SK-N-SH (cell line): ENCODE results near the gene APOC3. TPM values are rescaled to one million over a fixed set of nuclear protein-coding genes. Genes with fewer than 3 reads are reported as not detected.
A peak's percentile ranks its signal among the peaks of the same experiment; 100 is the strongest.

Experiments
- CTCF ChIA-PET: fragments of 300-600, 350-600 bp; formaldehyde crosslinking; extraction: SDS; loops from one replicate; lab custom pipeline; 2021; lab: Yijun Ruan, JAX
- POLR2A ChIA-PET: fragments of 350-600 bp; sonication (Branson Sonifier 250); formaldehyde crosslinking; extraction: SDS; loops from one replicate; lab custom pipeline; 2020; ENCODE audit warnings: antibody characterized with exemption, inconsistent platforms; lab: Yijun Ruan, JAX
- DNase-seq: peaks from one replicate; pipeline ENCODE4 v3.0.0; 2012
- H2AFZ ChIP-seq: fragments of 200-600 bp; sonication (generic); 2 replicates; pipeline ENCODE4 v1.8.1; 2016; ENCODE audit warnings: antibody characterized with exemption, mild to moderate bottlenecking, low read depth
- H3F3A ChIP-seq: fragments of 200-600 bp; sonication (generic); replicated peaks from 2 replicates; pipeline ENCODE3; 2016; ENCODE audit warnings: antibody characterized with exemption, mild to moderate bottlenecking; ENCODE audit not compliant: insufficient read depth
- H3K27ac ChIP-seq, 2 experiments: fragments of 200-500 bp in 1 of 2; fragments of 200-600 bp in 1 of 2; sonication (Bioruptor generic) in 1 of 2; sonication (generic), shearing (Covaris generic) in 1 of 2; 2 replicates each; pipeline versions ENCODE4 v1.5.1 to v1.6.1; 2014 to 2016; ENCODE audit warnings: low read depth in 2 of 2, inconsistent platforms in 1 of 2, low read length in 1 of 2, mild to moderate bottlenecking in 1 of 2, mixed read lengths in 1 of 2
- H3K27me3 ChIP-seq: fragments of 200-600 bp; sonication (generic), shearing (Covaris generic); 2 replicates; pipeline ENCODE4 v1.6.1; 2016; ENCODE audit warnings: mixed run types; ENCODE audit not compliant: insufficient read depth
- H3K36me3 ChIP-seq, 2 experiments: fragments of 200-500 bp in 1 of 2; fragments of 200-600 bp in 1 of 2; sonication (Bioruptor generic) in 1 of 2; sonication (generic) in 1 of 2; replicated peaks in 1 of 2; 2 replicates each; pipeline versions ENCODE3 to v1.5.1; 2014 to 2016; ENCODE audit warnings: low read length in 1 of 2, mild to moderate bottlenecking in 1 of 2; ENCODE audit not compliant: insufficient read depth in 2 of 2, control insufficient read depth in 1 of 2
- H3K4me1 ChIP-seq, 2 experiments: fragments of 200-500 bp in 1 of 2; fragments of 200-600 bp in 1 of 2; sonication (Bioruptor generic) in 1 of 2; sonication (generic), shearing (Covaris generic) in 1 of 2; 2 replicates each; pipeline versions ENCODE4 v1.5.1 to v1.6.1; 2014 to 2016; ENCODE audit warnings: low read depth in 1 of 2, low read length in 1 of 2, mixed run types in 1 of 2; ENCODE audit not compliant: insufficient read depth in 2 of 2, control insufficient read depth in 1 of 2
- H3K4me2 ChIP-seq: fragments of 200-600 bp; sonication (generic), shearing (Covaris generic); 2 replicates; pipeline ENCODE4 v1.6.1; 2017; ENCODE audit warnings: mixed run types
- H3K4me3 ChIP-seq, 2 experiments: fragments of 200-500 bp in 1 of 2; fragments of 200-600 bp in 1 of 2; sonication (Bioruptor generic) in 1 of 2; sonication (generic), shearing (Covaris generic) in 1 of 2; 2 replicates each; pipeline versions ENCODE4 v1.5.1 to v1.8.1; 2014 to 2016; ENCODE audit warnings: low read depth in 2 of 2, inconsistent platforms in 1 of 2, low read length in 1 of 2, mild to moderate bottlenecking in 1 of 2, mixed read lengths in 1 of 2, moderate library complexity in 1 of 2
- H3K79me2 ChIP-seq: fragments of 200-600 bp; sonication (generic); 2 replicates; pipeline ENCODE4 v1.8.1; 2017; ENCODE audit warnings: mild to moderate bottlenecking; ENCODE audit not compliant: insufficient read depth
- H3K9ac ChIP-seq: fragments of 200-600 bp; sonication (generic); 2 replicates; pipeline ENCODE4 v1.6.1; 2017; ENCODE audit warnings: mixed run types
- H3K9me2 ChIP-seq: fragments of 200-600 bp; sonication (generic); 2 replicates; pipeline ENCODE4 v1.6.1; 2017; ENCODE audit warnings: mixed run types
- H3K9me3 ChIP-seq: fragments of 200-600 bp; sonication (generic); 2 replicates; pipeline ENCODE4 v1.6.1; 2017; ENCODE audit warnings: mixed run types, mild to moderate bottlenecking, moderate library complexity
- H4K20me1 ChIP-seq: fragments of 200-600 bp; sonication (generic); 2 replicates; pipeline ENCODE4 v1.6.1; 2017; ENCODE audit warnings: mild to moderate bottlenecking, mixed run types; ENCODE audit not compliant: insufficient read depth
- CTCF ChIP-seq: fragments of 200-600 bp; sonication (generic); IDR thresholded peaks from 2 replicates; pipeline ENCODE4 v1.6.1; 2017; ENCODE audit warnings: antibody characterized with exemption, mild to moderate bottlenecking, moderate library complexity
- ELF1 ChIP-seq: IDR thresholded peaks from 2 replicates; pipeline ENCODE4 v1.4.0; 2012
- EZH2phosphoT487 ChIP-seq: fragments of 200-600 bp; sonication (generic); IDR thresholded peaks from 2 replicates; pipeline ENCODE4 v1.6.1; 2017; ENCODE audit warnings: low read depth, mixed run types, mild to moderate bottlenecking, antibody characterized with exemption, moderate library complexity, borderline replicate concordance
- FOXJ3 ChIP-seq: sonication (generic); formaldehyde crosslinking; IDR thresholded peaks from 2 replicates; pipeline ENCODE4 v1.5.1; 2020; ENCODE audit warnings: mild to moderate bottlenecking, missing genetic modification reagents
- FOXM1 ChIP-seq: IDR thresholded peaks from 2 replicates; pipeline ENCODE4 v1.4.0; 2012; ENCODE audit warnings: low read depth, mild to moderate bottlenecking
- JUND ChIP-seq: IDR thresholded peaks from 2 replicates; pipeline ENCODE4 v1.4.0; 2012
- MEF2A ChIP-seq: IDR thresholded peaks from 2 replicates; pipeline ENCODE4 v1.4.0; 2012; ENCODE audit warnings: low read depth, borderline replicate concordance
- NRF1 ChIP-seq: IDR thresholded peaks from 2 replicates; pipeline ENCODE4 v1.6.1; 2012; ENCODE audit warnings: low read depth, mild to moderate bottlenecking, low read length
- POLR2AphosphoS5 ChIP-seq: IDR thresholded peaks from 2 replicates; pipeline ENCODE4 v1.6.1; 2012; ENCODE audit warnings: low read depth, low read length
- RAD21 ChIP-seq: IDR thresholded peaks from 2 replicates; pipeline ENCODE4 v1.6.1; 2012; ENCODE audit warnings: mild to moderate bottlenecking, low read length
- RCOR1 ChIP-seq: fragments of 150-350 bp; IDR thresholded peaks from 2 replicates; pipeline ENCODE4 v1.6.1; 2017; ENCODE audit warnings: antibody characterized with exemption, low read length
- REST ChIP-seq: IDR thresholded peaks from 2 replicates; pipeline ENCODE4 v1.6.1; 2012; ENCODE audit warnings: mild to moderate bottlenecking, low read depth, low read length, moderate library complexity
- RFX5 ChIP-seq: IDR thresholded peaks from 2 replicates; pipeline ENCODE4 v1.6.1; 2012; ENCODE audit warnings: mild to moderate bottlenecking, improper control_type of control experiment, low read length
- RXRA ChIP-seq: IDR thresholded peaks from 2 replicates; pipeline ENCODE4 v1.4.0; 2012; ENCODE audit warnings: low read depth, mild to moderate bottlenecking, borderline replicate concordance
- SIN3A ChIP-seq: IDR thresholded peaks from 2 replicates; pipeline ENCODE4 v1.6.1; 2012; ENCODE audit warnings: low read depth, mild to moderate bottlenecking, low read length, moderate library complexity, borderline replicate concordance
- SMC3 ChIP-seq: IDR thresholded peaks from 2 replicates; pipeline ENCODE4 v1.6.1; 2012; ENCODE audit warnings: low read depth, low read length, improper control_type of control experiment
- TCF12 ChIP-seq: IDR thresholded peaks from 2 replicates; pipeline ENCODE4 v1.4.0; 2012
- USF1 ChIP-seq: IDR thresholded peaks from 2 replicates; pipeline ENCODE4 v1.4.0; 2012; ENCODE audit warnings: low read depth, borderline replicate concordance
- YY1 ChIP-seq: IDR thresholded peaks from 2 replicates; pipeline ENCODE4 v1.4.0; 2012; ENCODE audit warnings: low read depth, mild to moderate bottlenecking
- WGBS: methylation state at CpG from one replicate; pipeline ENCODE4 v1.1.6; 2017; ENCODE audit warnings: low lambda C conversion rate; 5-methylcytosine and 5-hydroxymethylcytosine counted together
- polyA plus RNA-seq, 3 experiments: library from polyadenylated mRNA; depleted of rRNA; stranded (reverse); fragments of >200 nt; gene quantifications; 2 replicates each; pipeline ENCODE4 v1.2.3, GENCODE V29; 2012

Gene APOC3
- polyA plus RNA-seq, 1 of the 3 experiments (the other 2 are of a cell fraction) = not detected

GRCh38 chr11:116876656-116877055, 46.9 kb downstream of the APOC3 start:
- Histone ChIP-seq H3K9me2 (no peaks in the 10 kb centered on the region), H3K4me1 (peaks cover 0 to 3% of the 10 kb centered on the region in 2 experiments; a peak in 3 of 4 replicates), H3K79me2 (no peaks in the 10 kb centered on the region), H3K9me3 (no peaks in the 10 kb centered on the region), H3K36me3 (peaks cover 9 to 22% of the 10 kb centered on the region in 2 experiments), H3K27ac (no peak overlapping the region), H3K4me3 (no peak overlapping the region)
- POLR2A ChIA-PET = no interaction called here
- WGBS = 92% methylated on average over 6 of the region's 8 CpGs
- CTCF ChIA-PET = interaction anchor here (0.6 to 2.1 kb wide), 3 partner anchors 41 to 230 kb away, joined by 4 to 12 read pairs (median 6); partner anchors contain the start of gene SIK3
- TF ChIP-seq MEF2A = no peak
- no peak for TF ChIP-seq ELF1
- no peak for TF ChIP-seq POLR2AphosphoS5
- TF ChIP-seq FOXJ3 (CRISPR knock-in tag) = no peak
- TF ChIP-seq RCOR1 = no peak
- TF ChIP-seq USF1 = no peak
- TF ChIP-seq SMC3 = no peak
- no peak for TF ChIP-seq SIN3A
- no peak for TF ChIP-seq JUND
- no peak for TF ChIP-seq TCF12
- TF ChIP-seq, all 33 proteins: peak for 0
- H3K4me2 ChIP-seq = no peak overlapping the region
- H2AFZ ChIP-seq = no peak overlapping the region
- H3F3A ChIP-seq = peaks cover 6% of the 10 kb centered on the region
- no peaks in the 10 kb centered on the region for H4K20me1 ChIP-seq
- H3K27me3 ChIP-seq = no peaks in the 10 kb centered on the region
- H3K9ac ChIP-seq = no peak overlapping the region
- no peak for DNase-seq

DNA sequence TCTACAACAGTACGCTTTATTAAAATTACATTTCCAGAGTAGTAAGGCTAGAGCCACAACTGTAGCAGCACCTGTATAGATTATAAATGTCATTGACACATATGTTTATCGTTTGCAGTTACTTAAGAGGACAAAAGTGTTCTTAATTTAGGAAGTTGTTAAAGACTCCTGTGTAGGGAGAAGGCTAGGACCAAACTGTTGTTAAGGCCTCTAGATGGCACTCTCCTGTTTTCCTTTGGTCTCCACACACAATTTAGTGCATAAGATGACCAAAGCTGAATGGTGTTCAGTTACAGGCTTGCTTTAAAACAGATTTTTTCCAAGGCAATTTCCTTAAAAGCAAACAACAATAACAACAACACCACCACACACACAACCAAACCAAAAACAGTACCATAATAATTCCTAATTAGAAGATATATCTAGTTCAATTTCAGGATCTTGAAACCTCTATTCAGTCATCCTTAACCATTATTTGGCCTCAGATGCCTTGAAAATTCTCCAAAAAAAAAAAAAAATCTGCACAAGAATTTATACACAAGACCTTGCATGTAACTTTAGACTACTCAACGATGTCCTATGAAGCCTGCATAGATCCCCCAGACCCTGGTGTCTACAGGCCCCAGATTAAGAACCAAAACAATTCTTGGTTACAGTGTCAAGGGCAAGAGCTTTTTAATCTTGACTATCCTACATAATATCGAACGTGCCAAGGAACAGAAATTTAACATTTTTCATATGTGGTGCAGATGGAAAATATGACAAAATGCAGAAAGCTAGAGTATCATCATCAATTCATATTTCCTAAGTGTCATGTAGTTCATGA, 50.3 kb downstream of the APOC3 start:
- DNase-seq = peak; percentile 58
- POLR2A ChIA-PET = no interaction called here
- Histone ChIP-seq H3K9me3 (no peaks in the 10 kb centered on the region), H3K36me3 (peaks cover 0 to 3% of the 10 kb centered on the region in 2 experiments), H3K9ac (no peak overlapping the region), H3F3A (peaks cover 7% of the 10 kb centered on the region), H3K4me3 (no peak overlapping the region; a peak in 1 of 4 replicates), H2AFZ (no peak overlapping the region), H3K9me2 (no peaks in the 10 kb centered on the region), H4K20me1 (no peaks in the 10 kb centered on the region), H3K27ac (no peak overlapping the region; a peak in 1 of 4 replicates), H3K4me1 (no peaks in the 10 kb centered on the region; a peak in 2 of 4 replicates), H3K27me3 (no peaks in the 10 kb centered on the region), H3K79me2 (no peaks in the 10 kb centered on the region), H3K4me2 (no peak overlapping the region)
- WGBS = 62% methylated on average over 5 of the region's 5 CpGs
- CTCF ChIA-PET = interaction anchor here (0.6 to 5.3 kb wide), 34 partner anchors 9 to 350 kb away, joined by 3 to 79 read pairs (median 4); partner anchors contain the start of gene APOA5
- TF ChIP-seq FOXM1 (no peak), SMC3 (peak; percentile 80), EZH2phosphoT487 (no peak), USF1 (no peak), YY1 (no peak), TCF12 (no peak), SIN3A (no peak), NRF1 (no peak), MEF2A (no peak), RFX5 (no peak), RXRA (no peak), REST (no peak), RCOR1 (no peak), CTCF (peak; percentile 86), RAD21 (peak; percentile 86)
